SK-N-SH (cell line): ENCODE results near the gene LCN9. TPM values are rescaled to one million over a fixed set of nuclear protein-coding genes. Genes with fewer than 3 reads are reported as not detected.

Source experiments
- CTCF ChIA-PET: fragments of 300-600, 350-600 bp; formaldehyde crosslinking; extraction: SDS; loops from one replicate; lab custom pipeline; 2021; lab: Yijun Ruan, JAX
- POLR2A ChIA-PET: fragments of 350-600 bp; sonication (Branson Sonifier 250); formaldehyde crosslinking; extraction: SDS; loops from one replicate; lab custom pipeline; 2020; ENCODE audit warnings: antibody characterized with exemption, inconsistent platforms; lab: Yijun Ruan, JAX
- DNase-seq: peaks from one replicate; pipeline ENCODE4 v3.0.0; 2012
- H2AFZ ChIP-seq: fragments of 200-600 bp; sonication (generic); 2 replicates; pipeline ENCODE4 v1.8.1; 2016; ENCODE audit warnings: antibody characterized with exemption, mild to moderate bottlenecking, low read depth
- H3F3A ChIP-seq: fragments of 200-600 bp; sonication (generic); replicated peaks from 2 replicates; pipeline ENCODE3; 2016; ENCODE audit warnings: antibody characterized with exemption, mild to moderate bottlenecking; ENCODE audit not compliant: insufficient read depth
- H3K27ac ChIP-seq, 2 experiments: fragments of 200-500 bp in 1 of 2; fragments of 200-600 bp in 1 of 2; sonication (Bioruptor generic) in 1 of 2; sonication (generic), shearing (Covaris generic) in 1 of 2; 2 replicates each; pipeline versions ENCODE4 v1.5.1 to v1.6.1; 2014 to 2016; ENCODE audit warnings: low read depth in 2 of 2, inconsistent platforms in 1 of 2, low read length in 1 of 2, mild to moderate bottlenecking in 1 of 2, mixed read lengths in 1 of 2
- H3K27me3 ChIP-seq: fragments of 200-600 bp; sonication (generic), shearing (Covaris generic); 2 replicates; pipeline ENCODE4 v1.6.1; 2016; ENCODE audit warnings: mixed run types; ENCODE audit not compliant: insufficient read depth
- H3K36me3 ChIP-seq, 2 experiments: fragments of 200-500 bp in 1 of 2; fragments of 200-600 bp in 1 of 2; sonication (Bioruptor generic) in 1 of 2; sonication (generic) in 1 of 2; replicated peaks in 1 of 2; 2 replicates each; pipeline versions ENCODE3 to v1.5.1; 2014 to 2016; ENCODE audit warnings: low read length in 1 of 2, mild to moderate bottlenecking in 1 of 2; ENCODE audit not compliant: insufficient read depth in 2 of 2, control insufficient read depth in 1 of 2
- H3K4me1 ChIP-seq, 2 experiments: fragments of 200-500 bp in 1 of 2; fragments of 200-600 bp in 1 of 2; sonication (Bioruptor generic) in 1 of 2; sonication (generic), shearing (Covaris generic) in 1 of 2; 2 replicates each; pipeline versions ENCODE4 v1.5.1 to v1.6.1; 2014 to 2016; ENCODE audit warnings: low read depth in 1 of 2, low read length in 1 of 2, mixed run types in 1 of 2; ENCODE audit not compliant: insufficient read depth in 2 of 2, control insufficient read depth in 1 of 2
- H3K4me2 ChIP-seq: fragments of 200-600 bp; sonication (generic), shearing (Covaris generic); 2 replicates; pipeline ENCODE4 v1.6.1; 2017; ENCODE audit warnings: mixed run types
- H3K4me3 ChIP-seq, 2 experiments: fragments of 200-500 bp in 1 of 2; fragments of 200-600 bp in 1 of 2; sonication (Bioruptor generic) in 1 of 2; sonication (generic), shearing (Covaris generic) in 1 of 2; 2 replicates each; pipeline versions ENCODE4 v1.5.1 to v1.8.1; 2014 to 2016; ENCODE audit warnings: low read depth in 2 of 2, inconsistent platforms in 1 of 2, low read length in 1 of 2, mild to moderate bottlenecking in 1 of 2, mixed read lengths in 1 of 2, moderate library complexity in 1 of 2
- H3K79me2 ChIP-seq: fragments of 200-600 bp; sonication (generic); 2 replicates; pipeline ENCODE4 v1.8.1; 2017; ENCODE audit warnings: mild to moderate bottlenecking; ENCODE audit not compliant: insufficient read depth
- H3K9ac ChIP-seq: fragments of 200-600 bp; sonication (generic); 2 replicates; pipeline ENCODE4 v1.6.1; 2017; ENCODE audit warnings: mixed run types
- H3K9me2 ChIP-seq: fragments of 200-600 bp; sonication (generic); 2 replicates; pipeline ENCODE4 v1.6.1; 2017; ENCODE audit warnings: mixed run types
- H3K9me3 ChIP-seq: fragments of 200-600 bp; sonication (generic); 2 replicates; pipeline ENCODE4 v1.6.1; 2017; ENCODE audit warnings: mixed run types, mild to moderate bottlenecking, moderate library complexity
- H4K20me1 ChIP-seq: fragments of 200-600 bp; sonication (generic); 2 replicates; pipeline ENCODE4 v1.6.1; 2017; ENCODE audit warnings: mild to moderate bottlenecking, mixed run types; ENCODE audit not compliant: insufficient read depth
- CTCF ChIP-seq: fragments of 200-600 bp; sonication (generic); IDR thresholded peaks from 2 replicates; pipeline ENCODE4 v1.6.1; 2017; ENCODE audit warnings: antibody characterized with exemption, mild to moderate bottlenecking, moderate library complexity
- ELF1 ChIP-seq: IDR thresholded peaks from 2 replicates; pipeline ENCODE4 v1.4.0; 2012
- FOSL2 ChIP-seq: IDR thresholded peaks from 2 replicates; pipeline ENCODE4 v1.4.0; 2012; ENCODE audit warnings: low read depth, mild to moderate bottlenecking, moderate library complexity, borderline replicate concordance
- FOXM1 ChIP-seq: IDR thresholded peaks from 2 replicates; pipeline ENCODE4 v1.4.0; 2012; ENCODE audit warnings: low read depth, mild to moderate bottlenecking
- GATA2 ChIP-seq: sonication (generic); formaldehyde crosslinking; IDR thresholded peaks from 2 replicates; pipeline ENCODE4 v1.5.0; 2020; ENCODE audit warnings: mild to moderate bottlenecking, missing genetic modification reagents
- MAX ChIP-seq: IDR thresholded peaks from 2 replicates; pipeline ENCODE4 v1.4.0; 2012; ENCODE audit warnings: low read depth
- MEF2A ChIP-seq: IDR thresholded peaks from 2 replicates; pipeline ENCODE4 v1.4.0; 2012; ENCODE audit warnings: low read depth, borderline replicate concordance
- PBX3 ChIP-seq: IDR thresholded peaks from 2 replicates; pipeline ENCODE4; 2012
- RAD21 ChIP-seq: IDR thresholded peaks from 2 replicates; pipeline ENCODE4 v1.6.1; 2012; ENCODE audit warnings: mild to moderate bottlenecking, low read length
- RCOR1 ChIP-seq: fragments of 150-350 bp; IDR thresholded peaks from 2 replicates; pipeline ENCODE4 v1.6.1; 2017; ENCODE audit warnings: antibody characterized with exemption, low read length
- REST ChIP-seq: IDR thresholded peaks from 2 replicates; pipeline ENCODE4 v1.6.1; 2012; ENCODE audit warnings: mild to moderate bottlenecking, low read depth, low read length, moderate library complexity
- SIN3A ChIP-seq: IDR thresholded peaks from 2 replicates; pipeline ENCODE4 v1.6.1; 2012; ENCODE audit warnings: low read depth, mild to moderate bottlenecking, low read length, moderate library complexity, borderline replicate concordance
- ZBTB33 ChIP-seq: IDR thresholded peaks from 2 replicates; pipeline ENCODE4 v1.4.0; 2012; ENCODE audit warnings: low read depth, borderline replicate concordance
- WGBS: methylation state at CpG from one replicate; pipeline ENCODE4 v1.1.6; 2017; ENCODE audit warnings: low lambda C conversion rate; 5-methylcytosine and 5-hydroxymethylcytosine counted together
- polyA plus RNA-seq, 3 experiments: library from polyadenylated mRNA; depleted of rRNA; stranded (reverse); fragments of >200 nt; gene quantifications; 2 replicates each; pipeline ENCODE4 v1.2.3, GENCODE V29; 2012

Gene LCN9
- polyA plus RNA-seq, 1 of the 3 experiments (the other 2 are of a cell fraction), result not detected

- no peaks in the 10 kb centered on the region for H3K79me2 ChIP-seq
- H2AFZ ChIP-seq, result no peak overlapping the region
- no peak for TF ChIP-seq CTCF
- TF ChIP-seq MAX, result no peak
- TF ChIP-seq GATA2 (CRISPR knock-in tag), result no peak
- TF ChIP-seq RAD21, result no peak
- TF ChIP-seq REST, result no peak
- TF ChIP-seq FOXM1, result no peak
- no peak for TF ChIP-seq PBX3
- TF ChIP-seq MEF2A, result no peak
- TF ChIP-seq FOSL2, result no peak
- no peak for TF ChIP-seq RCOR1
- TF ChIP-seq ELF1, result no peak
- no peak for TF ChIP-seq SIN3A
- no peak for TF ChIP-seq ZBTB33
- no peaks in the 10 kb centered on the region for H3K9me2 ChIP-seq
- no peak overlapping the region for H3K9ac ChIP-seq
- no peaks in the 10 kb centered on the region for H3F3A ChIP-seq
- no peaks in the 10 kb centered on the region for H4K20me1 ChIP-seq
- ChIA-PET CTCF (interaction anchor here (1.0 kb wide), 1 partner anchor 22 kb away, joined by 5 read pairs; no protein-coding TSS in a partner anchor), POLR2A (no interaction called here)
- no peak overlapping the region for H3K4me2 ChIP-seq
- 68% methylated on average over 5 of the region's 5 CpGs for WGBS
- no peaks in the 10 kb centered on the region for H3K4me1 ChIP-seq
- H3K36me3 ChIP-seq, result no peaks in the 10 kb centered on the region
- H3K27ac ChIP-seq, result no peak overlapping the region
- H3K27me3 ChIP-seq, result no peaks in the 10 kb centered on the region
- H3K4me3 ChIP-seq, result no peak overlapping the region
- no peak for DNase-seq
- H3K9me3 ChIP-seq, result no peaks in the 10 kb centered on the region
Observed at GRCh38 chr9:135681161-135681560, 18.1 kb downstream of the LCN9 start.
